Measurements from ENCODE around the gene CYP8B1.

The CYP8B1 gene

DNA sequence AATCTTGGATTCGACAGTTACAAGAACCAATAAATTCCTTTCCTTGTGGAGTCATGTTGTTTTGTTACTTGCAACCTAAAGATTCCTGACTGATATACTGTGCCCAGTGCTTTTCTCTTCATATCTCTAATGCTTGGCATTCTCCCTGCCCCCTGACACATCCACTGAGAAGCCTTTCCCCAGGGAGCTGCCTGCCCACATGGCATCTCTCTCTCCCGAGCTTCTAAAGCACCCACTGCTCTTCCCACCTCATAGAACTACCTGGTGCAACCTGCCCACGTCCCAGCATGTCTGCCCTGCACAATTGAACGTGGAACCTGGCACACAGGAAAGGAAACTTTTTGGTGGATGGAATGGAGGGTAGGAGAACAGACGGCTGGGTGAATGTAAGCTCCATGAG lies 6.8 kb downstream of the CYP8B1 start:
- no peak overlapping the region for H3K4me3 ChIP-seq (ENCODE audit: control insufficient read depth, low read depth, low read length)
- TF ChIP-seq, protein P1, sequence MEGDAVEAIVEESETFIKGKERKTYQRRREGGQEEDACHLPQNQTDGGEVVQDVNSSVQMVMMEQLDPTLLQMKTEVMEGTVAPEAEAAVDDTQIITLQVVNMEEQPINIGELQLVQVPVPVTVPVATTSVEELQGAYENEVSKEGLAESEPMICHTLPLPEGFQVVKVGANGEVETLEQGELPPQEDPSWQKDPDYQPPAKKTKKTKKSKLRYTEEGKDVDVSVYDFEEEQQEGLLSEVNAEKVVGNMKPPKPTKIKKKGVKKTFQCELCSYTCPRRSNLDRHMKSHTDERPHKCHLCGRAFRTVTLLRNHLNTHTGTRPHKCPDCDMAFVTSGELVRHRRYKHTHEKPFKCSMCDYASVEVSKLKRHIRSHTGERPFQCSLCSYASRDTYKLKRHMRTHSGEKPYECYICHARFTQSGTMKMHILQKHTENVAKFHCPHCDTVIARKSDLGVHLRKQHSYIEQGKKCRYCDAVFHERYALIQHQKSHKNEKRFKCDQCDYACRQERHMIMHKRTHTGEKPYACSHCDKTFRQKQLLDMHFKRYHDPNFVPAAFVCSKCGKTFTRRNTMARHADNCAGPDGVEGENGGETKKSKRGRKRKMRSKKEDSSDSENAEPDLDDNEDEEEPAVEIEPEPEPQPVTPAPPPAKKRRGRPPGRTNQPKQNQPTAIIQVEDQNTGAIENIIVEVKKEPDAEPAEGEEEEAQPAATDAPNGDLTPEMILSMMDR (conservative IDR thresholded peaks at IDR 0.05; ENCODE audit: control insufficient read depth, insufficient read depth, low read depth, low read length), result no peak
- DNase-seq (ENCODE audit: low read depth), result no peak

DNA sequence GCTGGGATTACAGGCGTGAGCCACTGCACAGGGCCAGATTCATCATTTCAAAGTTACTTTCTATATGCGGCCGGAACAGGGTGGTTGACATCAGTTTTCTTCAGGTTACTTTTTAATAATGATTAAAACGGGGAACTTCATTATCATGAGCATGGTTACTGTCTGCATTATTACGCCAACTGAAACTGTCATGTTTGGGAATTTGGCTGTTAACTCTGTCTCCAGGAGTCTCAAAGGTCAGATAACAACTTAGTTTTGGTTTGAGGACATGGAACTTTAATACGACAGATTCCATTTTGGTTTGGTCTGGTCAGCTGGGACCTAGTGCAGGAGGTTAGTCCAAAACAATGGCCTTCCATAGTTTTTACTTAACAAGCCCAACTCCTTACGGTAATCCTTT lies 8.5 kb downstream of the CYP8B1 start:
- no peak overlapping the region for H3K4me3 ChIP-seq (ENCODE audit: control insufficient read depth, low read depth, low read length)
- TF ChIP-seq, protein P1 (conservative IDR thresholded peaks at IDR 0.05; ENCODE audit: control insufficient read depth, insufficient read depth, low read depth, low read length), result no peak

GRCh38 chr3:42865256-42865655 lies 10.4 kb downstream of the CYP8B1 start:
- no peak for DNase-seq (ENCODE audit: low read depth)
- H3K4me3 ChIP-seq (ENCODE audit: control insufficient read depth, low read depth, low read length), result no peak overlapping the region
- TF ChIP-seq, protein P1 (conservative IDR thresholded peaks at IDR 0.05; ENCODE audit: control insufficient read depth, insufficient read depth, low read depth, low read length), result no peak

More for the DNA sequence above, 8.5 kb downstream of the CYP8B1 start:
- no peak for DNase-seq (ENCODE audit: low read depth)

DNA sequence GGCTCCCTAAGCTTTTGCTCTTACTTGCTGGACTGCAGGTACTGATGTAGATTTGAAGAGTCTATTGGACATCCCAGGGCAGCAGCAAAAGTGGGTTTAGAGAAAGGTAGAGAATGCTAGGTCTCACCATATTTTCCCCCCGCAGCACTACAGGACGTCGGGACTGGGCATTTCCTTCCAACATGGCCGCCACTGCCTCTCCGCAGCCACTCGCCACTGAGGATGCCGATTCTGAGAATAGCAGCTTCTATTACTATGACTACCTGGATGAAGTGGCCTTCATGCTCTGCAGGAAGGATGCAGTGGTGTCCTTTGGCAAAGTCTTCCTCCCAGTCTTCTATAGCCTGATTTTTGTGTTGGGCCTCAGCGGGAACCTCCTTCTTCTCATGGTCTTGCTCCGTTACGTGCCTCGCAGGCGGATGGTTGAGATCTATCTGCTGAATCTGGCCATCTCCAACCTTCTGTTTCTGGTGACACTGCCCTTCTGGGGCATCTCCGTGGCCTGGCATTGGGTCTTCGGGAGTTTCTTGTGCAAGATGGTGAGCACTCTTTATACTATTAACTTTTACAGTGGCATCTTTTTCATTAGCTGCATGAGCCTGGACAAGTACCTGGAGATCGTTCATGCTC lies 11.2 kb downstream of the CYP8B1 start:
- DNase-seq (ENCODE audit: low read depth), result no peak
- TF ChIP-seq, protein P1 (conservative IDR thresholded peaks at IDR 0.05; ENCODE audit: control insufficient read depth, insufficient read depth, low read depth, low read length), result no peak
- no peak overlapping the region for H3K4me3 ChIP-seq (ENCODE audit: control insufficient read depth, low read depth, low read length)

DNA sequence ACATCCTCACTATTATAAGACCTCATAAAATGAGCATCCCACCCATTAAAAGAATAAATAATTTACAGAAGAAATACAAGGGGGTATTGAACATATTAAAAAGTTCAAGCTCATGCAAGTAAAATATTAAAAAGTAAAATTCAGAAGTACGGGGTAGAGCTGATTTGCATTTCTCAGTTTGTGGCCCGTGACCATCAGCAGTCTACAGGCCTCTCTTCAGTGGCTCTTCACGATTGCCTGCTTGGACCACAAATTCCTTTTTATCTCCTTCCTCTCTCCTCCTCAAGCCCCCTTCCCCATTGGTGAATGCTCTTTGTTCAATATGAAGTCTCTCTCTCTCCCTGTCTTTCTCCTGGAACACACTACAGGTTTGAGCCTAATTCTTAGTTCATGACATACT lies 19.1 kb downstream of the CYP8B1 start:
- no peak for DNase-seq (ENCODE audit: low read depth)
- TF ChIP-seq, protein P1 (conservative IDR thresholded peaks at IDR 0.05; ENCODE audit: control insufficient read depth, insufficient read depth, low read depth, low read length), result no peak
- H3K4me3 ChIP-seq (ENCODE audit: control insufficient read depth, low read depth, low read length), result no peak overlapping the region

GRCh38 chr3:42855547-42856380 lies 19.9 kb downstream of the CYP8B1 start:
- TF ChIP-seq, protein P1 (conservative IDR thresholded peaks at IDR 0.05; ENCODE audit: control insufficient read depth, insufficient read depth, low read depth, low read length), result no peak
- DNase-seq (ENCODE audit: low read depth), result no peak
- H3K4me3 ChIP-seq (ENCODE audit: control insufficient read depth, low read depth, low read length), result no peak overlapping the region

Data from fibroblast of mammary gland (primary cell).